Endothelial cell of umbilical vein (primary cell): ENCODE measurements around the gene WNT10A.

ENCODE experiments used
- CTCF ChIP-seq, 2 donors: IDR thresholded peaks; 1 replicate in 1 of 2; 2 replicates in 1 of 2; pipeline ENCODE4 v1.5.1; 2011; ENCODE audit warnings: low read length in 2 of 2, mild to moderate bottlenecking in 2 of 2, moderate library complexity in 2 of 2, control low read depth in 1 of 2, inconsistent platforms in 1 of 2, low read depth in 1 of 2; ENCODE audit not compliant: insufficient read depth in 1 of 2; ENCODE audit errors: extremely low read depth in 1 of 2
- EZH2 ChIP-seq: IDR thresholded peaks from 2 replicates; pipeline ENCODE4 v1.6.1; 2012; ENCODE audit warnings: borderline replicate concordance, low read depth, mild to moderate bottlenecking, moderate library complexity, low read length, inconsistent platforms; ENCODE audit not compliant: severe bottlenecking
- FOS ChIP-seq: IDR thresholded peaks from 2 replicates; pipeline ENCODE4 v1.6.1; 2011; ENCODE audit warnings: mild to moderate bottlenecking, low read length, moderate library complexity, borderline replicate concordance; ENCODE audit not compliant: insufficient read depth
- JUN ChIP-seq: IDR thresholded peaks from 2 replicates; pipeline ENCODE4 v1.6.1; 2011; ENCODE audit warnings: borderline replicate concordance, low read depth; ENCODE audit not compliant: insufficient read length, insufficient read depth
- MAX ChIP-seq: IDR thresholded peaks from 2 replicates; pipeline ENCODE4 v1.6.1; 2011; ENCODE audit not compliant: insufficient read depth, insufficient read length
- POLR2A ChIP-seq: IDR thresholded peaks from 2 replicates; pipeline ENCODE4 v1.6.1; 2012; ENCODE audit warnings: low read depth, mild to moderate bottlenecking, control low read depth, low read length
- POLR2AphosphoS5 ChIP-seq: IDR thresholded peaks from 2 replicates; pipeline ENCODE4 v1.6.1; 2012; ENCODE audit warnings: low read depth, mild to moderate bottlenecking, control low read depth, low read length, moderate library complexity; ENCODE audit not compliant: insufficient read depth

DNA sequence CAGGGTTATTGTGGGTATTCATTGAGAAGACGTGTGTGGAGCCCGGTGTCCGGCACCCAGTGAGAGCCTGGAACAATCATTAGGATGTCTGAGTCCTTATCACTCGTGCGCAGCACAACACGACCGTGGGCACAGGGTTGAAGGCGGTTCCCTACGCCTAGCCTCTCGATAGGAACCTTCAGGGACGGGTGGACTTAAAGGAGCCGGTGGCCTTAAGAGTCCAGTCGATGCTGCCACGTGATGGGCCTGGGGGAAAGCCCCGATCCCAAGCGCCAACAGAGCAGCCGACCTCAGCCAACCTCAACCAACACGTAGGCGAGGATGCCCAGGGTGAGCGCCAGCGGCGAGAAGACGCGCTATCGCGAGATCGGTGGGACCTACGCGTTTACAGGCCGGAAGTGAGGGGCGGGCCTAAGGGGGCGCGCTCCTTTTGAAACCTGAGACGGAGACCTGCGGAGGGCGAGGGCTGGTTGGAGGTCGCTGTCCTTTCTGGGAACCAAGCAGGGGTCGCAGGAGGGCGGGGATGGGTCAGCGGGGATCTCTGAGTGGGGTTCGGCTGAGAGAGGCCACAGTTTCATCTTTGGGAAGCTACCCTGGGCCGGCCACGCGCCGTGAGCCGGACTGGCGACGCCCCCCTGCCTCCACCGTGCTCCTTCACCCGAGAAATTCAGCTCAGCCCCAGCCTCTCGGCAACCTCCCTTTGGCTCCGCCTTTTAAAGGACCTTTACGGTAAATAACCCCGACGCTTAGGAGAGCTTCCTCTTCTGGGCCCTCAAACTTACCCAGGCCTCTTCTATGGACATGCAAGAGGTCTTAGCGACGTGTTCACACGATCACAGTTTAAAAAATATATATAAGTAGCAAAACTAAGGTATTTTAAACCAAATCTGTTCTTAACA, 28.3 kb downstream of the WNT10A start:
- TF ChIP-seq CTCF (IDR thresholded peaks at IDR 0.05; ENCODE audit: extremely low read depth in 1 of 2, insufficient read depth in 1 of 2, low read depth in 1 of 2, low read length in 2 of 2) (no peak), POLR2A (no peak), JUN (no peak), MAX (no peak), POLR2AphosphoS5 (no peak), EZH2 (no peak), FOS (no peak)
